Kidney epithelial cell (primary cell): ENCODE results near the gene BMPR1B. TPM values are rescaled to one million over a fixed set of nuclear protein-coding genes. Genes with fewer than 3 reads are reported as not detected.

Experiments used
- DNase-seq: peaks from one replicate; pipeline ENCODE4 v3.0.0-alpha.2; 2010; ENCODE audit warnings: low read depth
- H3K27me3 ChIP-seq: 2 replicates; pipeline ENCODE4 v1.6.0; 2011; ENCODE audit warnings: low read length; ENCODE audit not compliant: control insufficient read depth, insufficient read depth
- H3K36me3 ChIP-seq: 2 replicates; pipeline ENCODE4 v1.5.1; 2011; ENCODE audit warnings: low read length; ENCODE audit not compliant: control insufficient read depth, insufficient read depth
- H3K4me3 ChIP-seq: 2 replicates; pipeline ENCODE4 v1.5.1; 2011; ENCODE audit warnings: low read depth, mild to moderate bottlenecking, control low read depth, low read length
- total RNA-seq: library from RNA; depleted of rRNA; stranded (reverse); fragments of >200 nt; gene quantifications from 2 replicates; pipeline ENCODE4 v1.2.3, GENCODE V29; 2015
- TF ChIP-seq, protein P1 (sequence below): IDR thresholded peaks from 2 replicates; pipeline ENCODE4 v1.5.1; 2011; ENCODE audit warnings: mild to moderate bottlenecking, moderate library complexity, low read length, control low read depth, inconsistent platforms; ENCODE audit not compliant: insufficient read depth, poor library complexity, severe bottlenecking

The BMPR1B gene
- total RNA-seq, 1 donor from 2014 or later = 9.2 TPM

DNA sequence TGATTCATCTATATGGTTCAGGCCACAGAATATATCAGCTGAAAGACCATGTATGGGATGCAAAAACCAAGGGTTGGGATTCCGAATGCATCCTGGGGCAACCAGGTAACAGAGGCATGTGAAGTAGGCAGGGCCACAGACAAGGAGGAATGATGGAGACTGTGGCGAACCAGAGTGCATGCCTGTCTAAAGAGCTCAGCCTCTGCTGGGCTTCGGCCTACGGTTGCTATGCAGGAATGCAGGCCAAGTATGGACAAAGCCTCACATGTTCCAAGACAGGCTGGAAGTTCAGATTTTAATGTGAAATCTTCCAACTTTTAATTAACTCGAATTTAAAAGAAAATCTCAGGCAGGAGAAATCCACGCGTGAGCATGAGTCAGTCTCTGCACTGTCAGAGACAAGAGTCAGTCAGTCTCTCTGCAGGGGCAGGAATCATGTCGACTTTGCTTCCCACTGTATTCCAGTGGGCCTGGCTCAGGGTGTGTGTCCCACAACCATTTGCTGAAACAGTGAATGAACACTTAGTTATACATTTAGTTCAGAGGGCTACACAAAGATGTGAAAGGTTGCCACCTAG lies 446.6 kb downstream of the BMPR1B start:
- DNase-seq = no peak
- Histone ChIP-seq H3K4me3 (no peak overlapping the region), H3K27me3 (no peaks in the 10 kb centered on the region), H3K36me3 (no peaks in the 10 kb centered on the region)
- TF ChIP-seq, protein P1, sequence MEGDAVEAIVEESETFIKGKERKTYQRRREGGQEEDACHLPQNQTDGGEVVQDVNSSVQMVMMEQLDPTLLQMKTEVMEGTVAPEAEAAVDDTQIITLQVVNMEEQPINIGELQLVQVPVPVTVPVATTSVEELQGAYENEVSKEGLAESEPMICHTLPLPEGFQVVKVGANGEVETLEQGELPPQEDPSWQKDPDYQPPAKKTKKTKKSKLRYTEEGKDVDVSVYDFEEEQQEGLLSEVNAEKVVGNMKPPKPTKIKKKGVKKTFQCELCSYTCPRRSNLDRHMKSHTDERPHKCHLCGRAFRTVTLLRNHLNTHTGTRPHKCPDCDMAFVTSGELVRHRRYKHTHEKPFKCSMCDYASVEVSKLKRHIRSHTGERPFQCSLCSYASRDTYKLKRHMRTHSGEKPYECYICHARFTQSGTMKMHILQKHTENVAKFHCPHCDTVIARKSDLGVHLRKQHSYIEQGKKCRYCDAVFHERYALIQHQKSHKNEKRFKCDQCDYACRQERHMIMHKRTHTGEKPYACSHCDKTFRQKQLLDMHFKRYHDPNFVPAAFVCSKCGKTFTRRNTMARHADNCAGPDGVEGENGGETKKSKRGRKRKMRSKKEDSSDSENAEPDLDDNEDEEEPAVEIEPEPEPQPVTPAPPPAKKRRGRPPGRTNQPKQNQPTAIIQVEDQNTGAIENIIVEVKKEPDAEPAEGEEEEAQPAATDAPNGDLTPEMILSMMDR = no peak

DNA sequence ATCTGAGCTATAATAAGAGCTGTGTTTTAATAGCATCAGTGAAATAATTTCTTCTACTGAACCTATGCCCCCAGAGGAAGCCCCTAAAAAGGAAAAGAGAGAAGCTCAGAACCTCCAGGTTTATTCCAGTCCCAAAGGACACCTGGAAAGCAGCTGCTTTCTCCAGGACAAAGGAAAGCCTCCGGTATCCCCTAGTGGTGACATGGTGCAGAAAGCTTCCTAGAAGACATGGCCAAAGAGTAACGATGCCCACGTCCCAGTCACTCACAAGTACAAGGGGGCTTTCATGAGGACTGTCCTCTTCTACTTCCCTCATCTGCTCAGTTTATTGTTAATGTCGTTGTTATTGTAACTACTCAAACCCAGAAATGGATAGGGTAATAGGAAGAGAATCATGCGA lies 447.1 kb downstream of the BMPR1B start:
- H3K27me3 ChIP-seq = no peaks in the 10 kb centered on the region
- no peak overlapping the region for H3K4me3 ChIP-seq
- TF ChIP-seq, protein P1 = peak; percentile 38
- DNase-seq = no peak
- no peaks in the 10 kb centered on the region for H3K36me3 ChIP-seq
